Small intestine (tissue), 16 donors: Measurements from ENCODE around the gene IFNW1. TPM values are rescaled to one million over a fixed set of nuclear protein-coding genes. Genes with fewer than 3 reads are reported as not detected.
"Not testable (repeated sequence)": the region's sequence is repeated elsewhere in the genome, so short reads cannot be mapped to it uniquely, and the experiment has no call there.

Experiments used
- DNase-seq, 2 donors: peaks; one replicate each; pipeline versions ENCODE4 v3.0.0 to v3.0.0-alpha.2; 2013
- FAIRE-seq: peaks from 2 replicates; lab custom pipeline; 2012; peaks lifted over from hg19 to GRCh38; lab: Jason Lieb, UNC
- H3K27ac ChIP-seq, 3 donors: one replicate each; pipeline ENCODE4 v1.5.1; 2013; ENCODE audit warnings: low read length in 2 of 3, mild to moderate bottlenecking in 2 of 3, control low read depth in 1 of 3, inconsistent platforms in 1 of 3, low read depth in 1 of 3, moderate library complexity in 1 of 3
- H3K27me3 ChIP-seq, 3 donors: one replicate each; pipeline ENCODE4 v1.6.1; 2013; ENCODE audit warnings: low read length in 3 of 3, inconsistent platforms in 1 of 3; ENCODE audit not compliant: control insufficient read depth in 3 of 3, insufficient read depth in 3 of 3
- H3K36me3 ChIP-seq, 3 donors: one replicate each; pipeline ENCODE4 v1.6.1; 2013; ENCODE audit warnings: low read length in 3 of 3, inconsistent platforms in 1 of 3, low read depth in 1 of 3, mild to moderate bottlenecking in 1 of 3, moderate library complexity in 1 of 3; ENCODE audit not compliant: control insufficient read depth in 3 of 3, insufficient read depth in 2 of 3
- H3K4me1 ChIP-seq, 3 donors: one replicate each; pipeline ENCODE4 v1.6.1; 2013; ENCODE audit warnings: low read length in 2 of 3, inconsistent platforms in 1 of 3, low read depth in 1 of 3, mild to moderate bottlenecking in 1 of 3, moderate library complexity in 1 of 3; ENCODE audit not compliant: control insufficient read depth in 3 of 3, insufficient read depth in 2 of 3
- H3K4me3 ChIP-seq, 3 donors: one replicate each; pipeline ENCODE4 v1.5.1; 2013; ENCODE audit warnings: low read length in 3 of 3, control low read depth in 1 of 3, inconsistent platforms in 1 of 3, low read depth in 1 of 3, mild to moderate bottlenecking in 1 of 3, moderate library complexity in 1 of 3
- H3K9me3 ChIP-seq, 2 donors: one replicate each; pipeline ENCODE4 v1.6.1; 2013; ENCODE audit warnings: low read depth in 1 of 2, low read length in 1 of 2; ENCODE audit not compliant: control insufficient read depth in 2 of 2, insufficient read depth in 1 of 2
- WGBS, 3 donors: extraction: QIAGEN DNeasy Blood & Tissue Kit; methylation state at CpG; one replicate each; pipeline ENCODE4 v1.1.7; 2013; 5-methylcytosine and 5-hydroxymethylcytosine counted together
- long read RNA-seq, 10 donors: transcript quantifications; one replicate each; lab custom pipeline, GENCODE V29; 2026
- polyA plus RNA-seq, 4 donors: library from polyadenylated mRNA; stranded (reverse) in 3 of 4; unstranded in 1 of 4; fragments of 200-250 nt in 3 of 4; fragments of 120-200 nt in 1 of 4; gene quantifications; one replicate each; pipeline versions ENCODE4 v1.2.1 to v1.2.3, GENCODE V29; 2013
- donor health status: healthy with polysubstance abuse.
- donor health status: control.
- donor health status: control.
- donor health status: Bipolar disorder and iron deficiency.
- donor health status: healthy.

Gene IFNW1
- polyA plus RNA-seq: under 1 TPM in 1 of 4 donors, not detected in 3; 0.03 TPM
- long read RNA-seq, donor 1: 0 reads
- long read RNA-seq, donor 2: 0 reads
- long read RNA-seq, donor 3: 0 reads
- long read RNA-seq, donor 4: 0 reads
- long read RNA-seq, donor 5: 0 reads
- long read RNA-seq, donor 6: 0 reads
- long read RNA-seq, donor 7: 0 reads
- long read RNA-seq, donor 8: 0 reads
- long read RNA-seq, donor 9: 0 reads
- long read RNA-seq, donor 10: 0 reads

- H3K27ac ChIP-seq: no peak within 1 kb of the TSS
- H3K4me1 ChIP-seq: no peaks in the 10 kb centered on the region
- H3K4me3 ChIP-seq: no peak within 1 kb of the TSS
- no peaks in the 10 kb centered on the region for H3K36me3 ChIP-seq
- no peaks in the 10 kb centered on the region for H3K9me3 ChIP-seq
- 11 to 29% (median 21%) methylated on average over 1 of the region's 1 CpG for WGBS, 3 donors
- no peak for FAIRE-seq
- no peak for DNase-seq
- no peaks in the 10 kb centered on the region for H3K27me3 ChIP-seq
Observed at GRCh38 chr9:21141427-21141882, at the start of gene IFNW1. IFNW1 (minus strand) TSS chr9:21141832; CDS start chr9:21141570, 262 bp downstream.

- not testable (repeated sequence) for H3K27ac ChIP-seq, H3K36me3 ChIP-seq, H3K4me1 ChIP-seq, H3K27me3 ChIP-seq, DNase-seq, FAIRE-seq, H3K9me3 ChIP-seq, H3K4me3 ChIP-seq
- 77 to 88% (median 82%) methylated on average over 2 to 3 of the region's 3 CpGs for WGBS, 3 donors
Observed at GRCh38 chr9:21187487-21187886, 45.9 kb upstream of the IFNW1 start, which contains the start of gene IFNA4. IFNA4 (minus strand) TSS chr9:21187587; CDS start chr9:21187531, 56 bp downstream.

GRCh38 chr9:21182810-21183736 is 41.4 kb upstream of the IFNW1 start:
- not testable (repeated sequence) for H3K27me3 ChIP-seq, H3K4me1 ChIP-seq, H3K27ac ChIP-seq, H3K9me3 ChIP-seq, H3K4me3 ChIP-seq, FAIRE-seq, H3K36me3 ChIP-seq
- 34 to 43% (median 37%) methylated on average over 4 of the region's 4 CpGs for WGBS, 3 donors
- DNase-seq: peak; percentile 17 to 26

GRCh38 chr9:21174671-21175070 is 33.0 kb upstream of the IFNW1 start:
- Histone ChIP-seq H3K36me3 (no peaks in the 10 kb centered on the region), H3K9me3 (no peaks in the 10 kb centered on the region), H3K27ac (no peak overlapping the region), H3K4me1 (no peaks in the 10 kb centered on the region), H3K27me3 (no peaks in the 10 kb centered on the region), H3K4me3 (no peak overlapping the region)
- no peak for FAIRE-seq
- DNase-seq: no peak
- 83 to 90% (median 86%) methylated on average over 2 of the region's 2 CpGs for WGBS, 3 donors

- no peak for DNase-seq
- Histone ChIP-seq H3K36me3 (no peaks in the 10 kb centered on the region), H3K27me3 (no peaks in the 10 kb centered on the region), H3K4me3 (no peak overlapping the region), H3K9me3 (no peaks in the 10 kb centered on the region), H3K4me1 (no peaks in the 10 kb centered on the region), H3K27ac (no peak overlapping the region)
- WGBS, 3 donors: 82 to 86% (median 83%) methylated on average over 3 of the region's 3 CpGs
- FAIRE-seq: no peak
Observed at GRCh38 chr9:21172156-21172555, 30.5 kb upstream of the IFNW1 start.

- H3K9me3 ChIP-seq: no peaks in the 10 kb centered on the region
- no peaks in the 10 kb centered on the region for H3K4me1 ChIP-seq
- no peak overlapping the region for H3K27ac ChIP-seq
- FAIRE-seq (no peak), DNase-seq (no peak)
- 51 to 88% (median 75%) methylated on average over 1 of the region's 1 CpG for WGBS, 3 donors
- no peaks in the 10 kb centered on the region for H3K36me3 ChIP-seq
- H3K27me3 ChIP-seq: no peaks in the 10 kb centered on the region
- no peak overlapping the region for H3K4me3 ChIP-seq
Observed at GRCh38 chr9:21171351-21171750, 29.7 kb upstream of the IFNW1 start.

GRCh38 chr9:21166560-21166959 is 24.9 kb upstream of the IFNW1 start, which contains the start of gene IFNA21:
IFNA21 (minus strand) TSS chr9:21166660; CDS start chr9:21166612, 48 bp downstream.
- not testable (repeated sequence) for H3K9me3 ChIP-seq, H3K4me1 ChIP-seq, H3K27me3 ChIP-seq, H3K4me3 ChIP-seq, FAIRE-seq, H3K27ac ChIP-seq, DNase-seq, H3K36me3 ChIP-seq
- 29 to 68% (median 36%) methylated on average over 2 of the region's 2 CpGs for WGBS, 3 donors

- H3K4me3 ChIP-seq: no peak overlapping the region
- 78 to 96% (median 90%) methylated on average over 1 of the region's 1 CpG for WGBS, 3 donors
- H3K27ac ChIP-seq: no peak overlapping the region
- no peaks in the 10 kb centered on the region for H3K36me3 ChIP-seq
- H3K4me1 ChIP-seq: no peaks in the 10 kb centered on the region
- FAIRE-seq (peak; percentile 44), DNase-seq (no peak)
- no peaks in the 10 kb centered on the region for H3K9me3 ChIP-seq
- no peaks in the 10 kb centered on the region for H3K27me3 ChIP-seq
Observed at GRCh38 chr9:21165516-21165915, 23.9 kb upstream of the IFNW1 start.
